D341Med (cell line): Measurements from ENCODE around the gene PRXL2B.
"Not testable (repeated sequence)": the region's sequence is repeated elsewhere in the genome, so short reads cannot be mapped to it uniquely, and the experiment has no call there.

Experiments
- DNase-seq: peaks from one replicate; pipeline ENCODE4 v3.0.0; 2012; ENCODE audit warnings: low spot score

Gene PRXL2B

DNA sequence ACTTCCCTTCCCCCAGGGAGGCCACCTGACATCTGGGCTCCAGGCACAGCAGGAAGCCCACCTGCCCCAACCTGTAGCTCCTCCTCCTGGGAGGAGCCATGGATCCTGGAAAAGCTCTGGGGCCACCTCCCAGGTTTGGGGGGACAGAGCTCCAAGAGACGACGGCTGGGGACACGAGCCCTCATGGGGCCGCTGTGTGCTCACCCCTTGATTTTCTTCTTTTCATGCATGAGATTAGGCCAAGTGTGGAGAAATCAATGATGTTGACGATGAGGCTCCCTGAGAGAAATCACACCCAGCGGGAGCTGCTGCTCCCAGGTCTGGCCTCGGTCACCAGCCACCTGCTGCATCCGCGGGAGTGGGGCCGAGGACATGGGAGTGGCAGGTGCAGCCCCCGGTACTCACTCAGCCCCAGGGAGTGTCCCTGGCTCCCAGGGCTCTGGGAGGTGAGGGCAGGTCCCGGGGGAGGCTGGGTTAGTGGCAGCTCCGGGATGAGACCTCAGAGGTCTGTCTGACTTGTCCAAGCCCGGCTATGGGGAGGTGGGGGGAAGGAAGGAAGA is 21.7 kb upstream of the PRXL2B start:
- peak; percentile 22 for DNase-seq

GRCh38 chr1:2566101-2567045 is 20.2 kb upstream of the PRXL2B start:
- DNase-seq, result no peak

GRCh38 chr1:2567083-2567679 is 19.4 kb upstream of the PRXL2B start:
- no peak for DNase-seq

- not testable (repeated sequence) for DNase-seq
Observed at GRCh38 chr1:2568187-2568816, 18.3 kb upstream of the PRXL2B start.

DNA sequence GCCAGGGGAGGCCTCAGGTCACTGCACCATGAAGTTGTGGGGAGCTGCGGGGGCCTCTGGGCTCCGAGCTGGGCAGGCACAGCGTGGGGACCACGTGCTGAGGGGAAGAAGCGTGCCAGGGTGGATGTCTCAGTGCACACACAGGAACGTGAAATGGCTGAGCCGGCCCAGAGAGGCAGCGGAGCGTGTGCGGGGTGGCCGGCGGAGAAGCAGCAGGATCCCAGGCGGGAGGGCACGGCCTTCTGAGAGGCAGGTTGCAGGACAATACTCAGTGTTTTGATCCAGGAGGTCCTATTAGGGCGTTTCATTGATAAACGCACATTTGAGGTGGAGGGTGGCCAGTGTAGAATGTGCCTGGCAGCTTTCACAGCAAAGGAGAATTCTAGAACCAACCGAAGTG is 17.5 kb upstream of the PRXL2B start:
- no peak for DNase-seq

DNA sequence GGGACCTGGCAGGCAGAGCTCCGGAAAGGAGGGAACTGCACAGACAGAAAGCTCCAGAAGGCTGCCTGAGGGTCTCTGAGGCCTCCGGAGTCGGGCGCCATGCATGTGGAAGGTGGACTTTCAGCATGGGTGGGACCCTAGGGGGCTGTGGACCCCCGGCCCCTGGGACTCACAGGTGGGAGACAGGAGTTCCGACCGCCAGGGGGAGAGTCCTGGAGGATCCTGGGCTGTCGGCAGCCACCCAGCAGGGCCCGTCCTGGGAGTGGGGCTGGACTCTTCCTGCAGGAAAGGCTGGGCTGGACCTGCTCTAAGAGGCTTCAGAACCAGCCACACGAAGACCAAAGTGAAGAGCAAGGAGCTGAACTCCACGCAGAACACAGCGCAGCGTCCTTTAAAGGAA is 16.9 kb upstream of the PRXL2B start:
- not testable (repeated sequence) for DNase-seq

DNA sequence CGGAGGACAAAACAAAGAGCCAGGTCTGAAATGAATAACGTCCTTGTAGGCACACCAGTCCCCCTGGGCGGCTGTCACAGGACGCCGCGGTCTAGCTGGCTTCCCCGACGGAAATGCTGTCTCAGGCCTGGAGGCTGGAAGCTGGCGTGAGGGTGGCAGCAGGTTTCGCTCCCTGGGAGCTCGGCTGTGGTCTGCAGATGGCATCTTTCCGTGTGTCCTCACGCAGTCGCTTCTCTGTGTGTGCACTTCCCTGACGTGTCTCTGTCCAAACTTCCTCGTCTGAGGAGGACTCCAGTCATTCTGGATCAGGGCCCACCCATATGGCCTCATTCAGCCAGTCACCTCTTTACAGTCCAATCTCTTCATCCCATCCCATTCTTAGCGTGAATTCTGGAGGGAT is 16.2 kb upstream of the PRXL2B start:
- no peak for DNase-seq

GRCh38 chr1:2571348-2571747 is 15.2 kb upstream of the PRXL2B start:
- no peak for DNase-seq

DNA sequence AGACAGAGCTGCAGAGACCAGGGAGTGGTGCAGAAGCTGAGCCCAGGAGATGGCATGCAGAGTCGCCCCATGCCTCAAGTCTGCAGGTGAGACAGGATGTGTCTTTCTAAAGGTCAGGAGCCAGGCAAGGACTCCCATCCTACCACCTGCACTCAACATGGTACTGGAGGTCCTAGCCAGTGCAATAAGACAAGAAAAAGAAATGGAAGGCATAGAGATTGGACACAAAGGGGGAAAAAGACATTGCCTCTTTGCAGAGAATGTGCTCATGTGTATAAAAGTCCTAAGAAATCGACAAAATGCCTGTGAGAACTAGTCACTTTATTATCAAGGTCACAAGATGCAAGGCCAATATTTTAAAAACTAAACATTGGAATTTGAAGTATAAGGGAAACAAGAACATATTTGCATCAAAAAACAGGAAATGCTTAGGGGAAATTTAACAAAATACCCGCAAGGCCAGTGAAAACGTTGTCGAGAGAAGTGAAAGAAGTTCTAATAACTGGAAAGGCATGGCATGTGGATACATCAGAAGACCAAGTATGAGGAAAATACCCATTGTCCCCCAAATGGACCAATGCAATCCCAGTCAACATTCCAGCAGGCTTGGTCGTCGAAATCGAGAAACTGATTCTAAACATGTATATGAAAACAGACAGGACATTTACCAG is 13.2 kb upstream of the PRXL2B start:
- DNase-seq, result no peak

GRCh38 chr1:2574350-2574749 is 12.2 kb upstream of the PRXL2B start:
- no peak for DNase-seq

DNA sequence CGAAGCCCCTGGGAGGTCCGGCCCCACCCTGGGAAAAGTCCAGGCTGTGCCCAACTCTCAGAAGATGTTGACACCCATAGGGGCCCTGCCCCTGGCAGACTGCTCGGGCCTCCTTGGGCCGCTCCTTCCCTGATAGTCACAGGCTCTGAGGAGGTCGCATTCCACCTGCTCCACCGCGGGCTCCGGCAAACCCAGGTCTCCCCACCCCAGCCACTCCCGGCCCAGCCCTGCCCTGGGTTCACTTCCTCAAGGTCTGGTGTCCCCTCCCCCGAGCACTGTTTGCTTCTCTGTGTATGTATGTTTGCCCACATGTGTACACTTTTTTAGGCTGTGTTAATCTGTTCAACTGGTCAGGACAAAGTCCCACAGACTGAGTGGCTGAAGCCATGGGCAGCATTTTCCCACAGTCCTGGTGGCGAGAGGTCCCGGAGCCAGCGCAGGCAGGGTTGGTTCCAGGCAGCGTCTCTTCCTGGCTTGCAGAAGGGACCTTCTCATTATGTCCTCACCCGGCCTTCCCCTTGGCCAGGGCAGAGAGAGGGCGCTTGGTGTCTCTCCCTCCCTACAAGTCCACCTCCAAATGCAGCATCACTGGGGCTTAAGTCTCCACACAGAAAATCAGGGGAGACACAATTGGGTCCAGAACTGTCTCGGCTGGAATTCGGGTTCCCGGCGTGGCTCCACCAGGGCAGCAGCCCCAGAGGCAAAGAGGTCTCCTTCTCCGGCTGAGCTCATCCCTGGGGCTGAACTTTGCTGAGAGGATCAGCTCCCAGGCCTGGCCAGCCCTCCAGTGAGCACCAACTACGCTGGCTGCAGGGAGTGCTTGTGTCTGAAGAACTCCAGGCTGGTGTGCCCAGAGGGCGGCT is 10.5 kb upstream of the PRXL2B start:
- no peak for DNase-seq

DNA sequence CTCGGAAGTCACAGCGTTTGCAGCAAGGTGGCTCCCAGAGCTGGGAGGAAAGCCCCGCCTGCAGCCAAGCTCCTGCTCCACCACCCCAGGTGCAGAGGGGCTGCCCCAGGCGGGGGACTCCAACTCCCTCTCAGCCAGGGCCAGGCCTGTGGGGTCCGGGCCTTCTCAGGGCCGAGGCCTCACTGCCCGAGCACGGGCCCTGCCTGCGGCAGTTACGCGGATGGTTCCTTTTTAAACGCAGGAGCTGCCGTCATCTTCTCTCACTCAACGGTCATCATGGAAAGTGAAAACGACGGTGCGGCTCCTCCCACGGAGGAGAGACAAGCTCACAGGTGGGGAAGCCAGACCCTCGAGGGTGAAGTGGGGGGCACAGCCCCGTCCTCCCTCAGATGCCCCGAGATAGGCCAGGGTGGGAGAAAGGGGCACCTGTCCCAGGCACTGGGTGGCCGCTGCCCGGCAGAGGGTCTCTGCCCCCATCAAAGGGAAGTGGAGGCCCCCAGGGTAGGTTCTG is 9.0 kb upstream of the PRXL2B start:
- DNase-seq, result not testable (repeated sequence)

- DNase-seq, result no peak
Observed at GRCh38 chr1:2578758-2579118, 7.8 kb upstream of the PRXL2B start.

DNA sequence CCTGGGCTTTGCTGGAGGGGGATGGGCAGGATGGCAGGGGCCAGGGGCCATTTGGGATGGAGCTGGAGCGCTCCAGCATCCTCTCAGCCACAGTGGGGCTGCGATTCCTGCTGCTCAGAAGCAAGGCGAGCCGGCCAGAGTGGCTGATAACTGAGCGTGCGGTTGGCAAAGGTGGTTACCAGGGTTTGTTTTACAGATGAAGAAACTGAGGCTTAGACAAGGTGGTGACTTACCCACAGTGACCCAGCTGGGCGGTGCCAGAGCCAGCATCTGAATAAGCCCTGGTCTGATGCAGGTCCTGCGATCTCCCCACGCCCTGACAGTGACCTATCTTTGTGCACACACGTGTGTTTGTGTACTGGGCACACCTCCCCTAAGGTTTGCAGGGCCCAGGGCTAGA is 5.9 kb upstream of the PRXL2B start:
- DNase-seq, result no peak

GRCh38 chr1:2582391-2582790 is 4.2 kb upstream of the PRXL2B start:
- no peak for DNase-seq

- DNase-seq, result no peak
Observed at GRCh38 chr1:2583331-2583791, 3.2 kb upstream of the PRXL2B start.

DNA sequence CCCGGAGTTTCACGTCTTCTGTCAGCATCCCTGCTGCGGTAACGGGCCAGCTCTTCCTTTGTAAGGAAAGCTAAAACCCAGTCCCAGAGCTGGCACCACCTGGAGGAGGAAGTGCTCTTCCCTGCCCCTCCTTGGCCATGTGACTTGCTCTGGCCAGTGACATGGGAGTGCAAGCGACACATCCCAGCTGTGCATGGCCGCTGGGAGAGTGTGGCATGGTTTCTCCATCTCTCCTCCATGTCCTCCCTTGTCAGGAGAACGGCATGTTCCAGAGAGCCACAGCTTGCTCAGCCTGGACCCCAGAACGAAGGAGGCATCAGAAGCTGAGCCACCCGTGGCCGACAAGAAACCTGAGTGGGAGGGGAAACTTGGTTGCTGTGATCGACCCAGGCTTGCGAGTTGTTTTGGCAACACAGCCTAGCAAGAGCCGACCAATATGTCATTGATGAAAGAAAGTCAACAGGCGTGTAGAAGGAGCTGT is 2.7 kb upstream of the PRXL2B start:
- DNase-seq, result no peak

DNA sequence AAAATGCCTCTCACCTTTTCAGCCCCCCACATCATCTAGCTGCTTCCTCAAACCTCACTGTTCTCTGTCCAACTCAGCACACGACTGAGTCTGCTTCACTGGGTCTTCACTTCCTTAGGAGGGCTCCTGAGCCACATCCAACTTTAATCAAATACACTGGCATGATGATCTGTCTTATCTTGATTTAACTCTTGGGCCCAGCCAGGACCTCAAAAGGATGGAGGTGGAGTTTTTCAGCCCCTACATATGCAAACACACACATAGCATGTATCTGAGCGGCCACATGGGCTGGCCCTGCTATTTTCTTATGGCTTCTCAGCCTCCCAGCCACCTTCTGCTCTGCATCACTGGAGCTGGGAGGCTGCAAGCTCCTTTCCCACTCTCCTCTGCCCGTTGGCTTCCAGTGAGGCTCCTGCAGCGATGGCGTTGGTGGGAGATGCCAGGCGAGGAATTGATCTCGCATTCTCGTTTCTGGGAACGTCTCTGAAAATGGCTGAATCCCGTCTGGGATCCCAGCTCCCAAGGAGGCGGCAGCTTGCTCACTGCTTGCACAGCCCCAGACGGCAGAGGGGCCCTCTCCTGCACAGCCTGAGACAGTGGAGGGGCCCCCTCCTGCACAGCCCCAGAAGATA is 1.8 kb upstream of the PRXL2B start:
- no peak for DNase-seq

- DNase-seq, result peak; percentile 63
Observed at GRCh38 chr1:2585318-2586092, 1.1 kb upstream of the PRXL2B start.
